ENCODE results near the gene MED25.

GRCh38 chr19:49855277-49855675 is 37.2 kb downstream of the MED25 start:
- TF ChIP-seq CTCF (IDR thresholded peaks at IDR 0.05; ENCODE audit: insufficient read depth, low read length): no peak
- no peak for TF ChIP-seq GABPA (IDR thresholded peaks at IDR 0.05; ENCODE audit: low read depth)
- TF ChIP-seq POLR2AphosphoS5 (IDR thresholded peaks at IDR 0.05; ENCODE audit: low read depth): no peak
